ENCODE data around the gene RPP25. TPM values are rescaled to one million over a fixed set of nuclear protein-coding genes. Genes with fewer than 3 reads are reported as not detected.

RPP25 gene
- total RNA-seq, 1 donor from 2014 or later = 17.7 TPM

DNA sequence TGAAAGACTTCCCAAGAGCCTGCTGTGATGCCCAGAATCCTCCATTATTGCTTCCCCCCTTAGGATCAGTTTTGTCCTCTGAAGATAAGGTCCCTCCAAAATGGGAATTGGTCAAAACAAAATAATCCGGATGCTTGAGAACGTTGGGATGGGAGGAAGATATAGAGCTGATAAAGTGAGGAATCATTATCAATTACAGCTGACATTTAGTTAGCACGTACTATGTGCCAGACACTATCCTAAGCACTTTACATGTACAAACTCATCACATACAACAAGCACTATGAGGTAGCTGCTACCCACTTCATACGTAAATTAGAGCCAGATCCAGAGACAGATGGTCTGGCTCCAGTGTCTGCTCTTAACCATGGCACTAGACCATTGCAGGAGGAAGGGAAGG is 6.6 kb upstream of the RPP25 start:
- Mint-ChIP-seq H3K4me1 (ENCODE audit: low read depth) (peaks cover 33% of the 10 kb centered on the region), H3K27ac (ENCODE audit: unreplicated experiment) (no peak overlapping the region), H3K36me3 (ENCODE audit: low read depth) (no peaks in the 10 kb centered on the region), H3K27me3 (ENCODE audit: low read depth) (no peaks in the 10 kb centered on the region), H3K4me3 (ENCODE audit: unreplicated experiment) (no peak overlapping the region), H3K9me3 (ENCODE audit: low read depth) (no peaks in the 10 kb centered on the region)
- no peak for TF ChIP-seq CTCF (IDR thresholded peaks at IDR 0.05)
- DNase-seq (ENCODE audit: low spot score) = no peak

GRCh38 chr15:74962671-74963070 is 6.1 kb upstream of the RPP25 start:
- H3K4me3 Mint-ChIP-seq (ENCODE audit: unreplicated experiment) = no peak overlapping the region
- no peaks in the 10 kb centered on the region for H3K9me3 Mint-ChIP-seq (ENCODE audit: low read depth)
- no peak for DNase-seq (ENCODE audit: low spot score)
- no peak overlapping the region for H3K27ac Mint-ChIP-seq (ENCODE audit: unreplicated experiment)
- no peaks in the 10 kb centered on the region for H3K36me3 Mint-ChIP-seq (ENCODE audit: low read depth)
- no peak for TF ChIP-seq CTCF (IDR thresholded peaks at IDR 0.05)
- H3K27me3 Mint-ChIP-seq (ENCODE audit: low read depth) = no peaks in the 10 kb centered on the region
- peaks cover 37% of the 10 kb centered on the region for H3K4me1 Mint-ChIP-seq (ENCODE audit: low read depth)

GRCh38 chr15:74962219-74962618 is 5.6 kb upstream of the RPP25 start:
- Mint-ChIP-seq H3K27ac (ENCODE audit: unreplicated experiment) (no peak overlapping the region), H3K9me3 (ENCODE audit: low read depth) (no peaks in the 10 kb centered on the region), H3K4me3 (ENCODE audit: unreplicated experiment) (no peak overlapping the region), H3K36me3 (ENCODE audit: low read depth) (no peaks in the 10 kb centered on the region), H3K27me3 (ENCODE audit: low read depth) (no peaks in the 10 kb centered on the region), H3K4me1 (ENCODE audit: low read depth) (peaks cover 37% of the 10 kb centered on the region)
- no peak for TF ChIP-seq CTCF (IDR thresholded peaks at IDR 0.05)
- no peak for DNase-seq (ENCODE audit: low spot score)

- no peak for TF ChIP-seq CTCF (IDR thresholded peaks at IDR 0.05)
- Mint-ChIP-seq H3K27ac (ENCODE audit: unreplicated experiment) (no peak overlapping the region), H3K36me3 (ENCODE audit: low read depth) (no peaks in the 10 kb centered on the region)
Measured at GRCh38 chr15:74961616-74962015, 5.0 kb upstream of the RPP25 start.

DNA sequence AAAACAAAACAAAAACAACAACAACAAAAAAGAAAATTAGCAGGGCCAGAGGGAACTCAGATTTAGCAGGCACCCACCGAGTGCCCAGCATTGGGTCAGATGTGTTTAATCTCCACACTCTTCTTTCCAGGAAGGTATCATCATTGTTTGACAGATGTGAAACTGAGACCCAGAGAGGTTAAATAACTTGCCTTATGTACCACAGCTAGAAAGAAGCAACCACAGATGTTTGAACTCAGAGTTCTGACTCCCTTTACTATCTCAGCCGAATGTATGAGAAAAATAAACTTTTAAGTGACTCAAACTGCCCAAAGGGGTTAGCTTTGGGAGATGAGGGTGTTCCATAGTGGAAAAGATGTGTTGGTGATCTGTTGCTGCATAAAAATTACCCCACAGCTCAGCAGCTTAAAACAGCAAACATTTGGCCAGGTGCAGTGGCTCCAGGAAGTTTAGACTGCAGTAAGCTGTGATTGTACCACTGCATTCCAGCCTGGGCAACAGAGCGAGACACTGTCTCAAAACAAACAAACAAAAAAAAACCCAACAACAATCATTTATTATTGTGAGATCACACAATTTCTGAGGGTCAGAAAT is 4.5 kb upstream of the RPP25 start:
- Mint-ChIP-seq H3K27me3 (ENCODE audit: low read depth) (no peaks in the 10 kb centered on the region), H3K36me3 (ENCODE audit: low read depth) (no peaks in the 10 kb centered on the region), H3K4me1 (ENCODE audit: low read depth) (peaks cover 37% of the 10 kb centered on the region), H3K27ac (ENCODE audit: unreplicated experiment) (no peak overlapping the region), H3K4me3 (ENCODE audit: unreplicated experiment) (no peak overlapping the region), H3K9me3 (ENCODE audit: low read depth) (no peaks in the 10 kb centered on the region)
- no peak for DNase-seq (ENCODE audit: low spot score)
- TF ChIP-seq CTCF (IDR thresholded peaks at IDR 0.05) = no peak

More at GRCh38 chr15:74961616-74962015, 5.0 kb upstream of the RPP25 start:
- Mint-ChIP-seq H3K9me3 (ENCODE audit: low read depth) (no peaks in the 10 kb centered on the region), H3K4me1 (ENCODE audit: low read depth) (peaks cover 37% of the 10 kb centered on the region), H3K27me3 (ENCODE audit: low read depth) (no peaks in the 10 kb centered on the region), H3K4me3 (ENCODE audit: unreplicated experiment) (no peak overlapping the region)
- DNase-seq (ENCODE audit: low spot score) = no peak
